ENCODE results near the gene LYZ. TPM values are rescaled to one million over a fixed set of nuclear protein-coding genes. Genes with fewer than 3 reads are reported as not detected.

Gene LYZ
- not detected in 2 replicates for total RNA-seq

DNA sequence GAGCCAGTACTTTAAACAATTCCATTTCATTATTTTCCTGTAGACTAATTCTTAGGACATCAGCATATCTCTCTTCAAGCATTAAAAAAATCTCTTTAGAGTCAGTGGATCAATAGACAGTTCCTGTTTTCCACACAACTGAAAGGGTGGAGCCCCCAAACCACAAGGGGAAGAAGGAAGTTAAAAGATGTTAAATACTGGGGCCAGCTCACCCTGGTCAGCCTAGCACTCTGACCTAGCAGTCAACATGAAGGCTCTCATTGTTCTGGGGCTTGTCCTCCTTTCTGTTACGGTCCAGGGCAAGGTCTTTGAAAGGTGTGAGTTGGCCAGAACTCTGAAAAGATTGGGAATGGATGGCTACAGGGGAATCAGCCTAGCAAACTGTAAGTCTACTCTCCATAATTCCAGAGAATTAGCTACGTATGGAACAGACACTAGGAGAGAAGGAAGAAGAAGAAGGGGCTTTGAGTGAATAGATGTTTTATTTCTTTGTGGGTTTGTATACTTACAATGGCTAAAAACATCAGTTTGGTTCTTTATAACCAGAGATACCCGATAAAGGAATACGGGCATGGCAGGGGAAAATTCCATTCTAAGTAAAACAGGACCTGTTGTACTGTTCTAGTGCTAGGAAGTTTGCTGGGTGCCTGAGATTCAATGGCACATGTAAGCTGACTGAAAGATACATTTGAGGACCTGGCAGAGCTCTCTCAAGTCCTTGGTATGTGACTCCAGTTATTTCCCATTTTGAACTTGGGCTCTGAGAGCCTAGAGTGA is at the start of gene LYZ:
TSS of gene LYZ (plus strand) at position 220 of the 777 bp plus-strand sequence. CDS start at position 248, 28 bp downstream.

GRCh38 chr12:69359531-69360347 is 11.6 kb downstream of the LYZ start, which contains the start of gene YEATS4:
Gene YEATS4, plus strand, starts transcription at chr12:69359743. Its CDS starts 230 bp downstream, at chr12:69359973.

Small RNAs within 50 kb of the gene (small RNA-seq; reads per million reads assigned to genes)
- not detected for gene RN7SL804P

Other genes with a start within 250 kb of the LYZ start
- 33.0 and 35.2 TPM in 2 replicates for gene CPSF6, start 108.8 kb upstream of the LYZ start, total RNA-seq
- 15.0 and 22.4 TPM in 2 replicates for gene YEATS4, start 11.4 kb downstream of the LYZ start, total RNA-seq
- 27.8 and 27.9 TPM in 2 replicates for gene FRS2, start 122.0 kb downstream of the LYZ start, total RNA-seq
- 272 and 339 TPM in 2 replicates for gene CCT2, start 237.1 kb downstream of the LYZ start, total RNA-seq